BJ (cell line): ENCODE results near the gene GON7. TPM values are rescaled to one million over a fixed set of nuclear protein-coding genes. Genes with fewer than 3 reads are reported as not detected.
"Not testable (repeated sequence)": the region's sequence is repeated elsewhere in the genome, so short reads cannot be mapped to it uniquely, and the experiment has no call there.

Source experiments
- CTCF ChIA-PET: fragments of 350-600 bp; formaldehyde crosslinking; extraction: SDS; loops from one replicate; lab custom pipeline; 2021; ENCODE audit warnings: antibody characterized with exemption, inconsistent platforms; lab: Yijun Ruan, JAX
- POLR2A ChIA-PET: fragments of 300-600 bp; sonication (Branson Sonifier 250); formaldehyde crosslinking; extraction: SDS; loops from one replicate; lab custom pipeline; 2021; ENCODE audit warnings: antibody characterized with exemption; lab: Charles Lee
- DNase-seq: peaks from one replicate; pipeline ENCODE4 v3.0.0-alpha.2; 2011; ENCODE audit warnings: low read depth
- H3K27me3 ChIP-seq: 2 replicates; pipeline ENCODE4 v1.6.0; 2011; ENCODE audit warnings: low read length; ENCODE audit not compliant: control insufficient read depth, insufficient read depth
- H3K36me3 ChIP-seq: 2 replicates; pipeline ENCODE4 v1.5.1; 2011; ENCODE audit warnings: low read length; ENCODE audit not compliant: control insufficient read depth, insufficient read depth
- H3K4me3 ChIP-seq: 2 replicates; pipeline ENCODE4 v1.5.1; 2011; ENCODE audit warnings: low read depth, mild to moderate bottlenecking, control low read depth, low read length
- CTCF ChIP-seq: IDR thresholded peaks from 2 replicates; pipeline ENCODE4 v1.5.1; 2011; ENCODE audit warnings: low read depth, mild to moderate bottlenecking, control low read depth, inconsistent platforms, low read length, moderate library complexity; ENCODE audit not compliant: insufficient read depth
- polyA plus RNA-seq: library from polyadenylated mRNA; depleted of rRNA; stranded (reverse); fragments of >200 nt; gene quantifications from 2 replicates; pipeline ENCODE4 v1.2.3, GENCODE V29; 2011

Gene GON7
- polyA plus RNA-seq, 1 experiment, result 4.5 TPM

- no peak overlapping the region for H3K4me3 ChIP-seq
- no peak for DNase-seq
- H3K27me3 ChIP-seq, result no peaks in the 10 kb centered on the region
- ChIA-PET POLR2A (no interaction called here), CTCF (interaction anchor here (0.9 to 2.1 kb wide), 6 partner anchors 11 to 214 kb away, joined by 3 to 8 read pairs (median 4); no protein-coding TSS in a partner anchor)
- TF ChIP-seq CTCF, result peak; percentile 56
- H3K36me3 ChIP-seq, result no peaks in the 10 kb centered on the region
Observed at GRCh38 chr14:93160353-93160801, 46.5 kb downstream of the GON7 start.

- DNase-seq, H3K4me3 ChIP-seq, H3K36me3 ChIP-seq, H3K27me3 ChIP-seq, POLR2A ChIA-PET: not testable (repeated sequence)
- CTCF ChIA-PET, result interaction anchor here (0.9 to 2.1 kb wide), 5 partner anchors 18 to 213 kb away, joined by 3 to 8 read pairs (median 4); no protein-coding TSS in a partner anchor
Observed at GRCh38 chr14:93159625-93160352, 47.1 kb downstream of the GON7 start.

- POLR2A ChIA-PET, DNase-seq, CTCF ChIA-PET, H3K36me3 ChIP-seq, H3K4me3 ChIP-seq, H3K27me3 ChIP-seq: not testable (repeated sequence)
Observed at GRCh38 chr14:93158349-93158748, 48.5 kb downstream of the GON7 start.

- POLR2A ChIA-PET, result no interaction called here
Observed at GRCh38 chr14:93156693-93157369, 50.0 kb downstream of the GON7 start.

DNA sequence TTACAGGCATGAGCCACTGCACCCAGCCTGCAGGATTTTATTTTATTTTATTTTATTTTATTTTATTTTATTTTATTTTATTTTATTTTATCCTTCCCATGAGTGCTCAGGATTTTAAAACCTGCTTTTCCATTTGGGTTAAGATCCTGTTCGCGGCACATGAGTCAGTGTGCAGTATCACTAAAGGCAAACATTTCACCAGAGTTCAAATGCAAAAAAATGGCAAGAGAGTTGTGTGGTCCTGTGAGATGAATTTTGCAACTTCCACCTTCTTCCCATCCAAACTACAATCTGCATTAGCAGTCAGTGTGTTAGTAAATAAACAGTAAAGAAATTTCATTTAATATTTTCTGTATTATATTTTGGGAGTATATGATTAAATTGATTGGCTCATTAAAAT lies 51.2 kb downstream of the GON7 start:
- H3K4me3 ChIP-seq, result no peak overlapping the region
- no peak for DNase-seq
- H3K36me3 ChIP-seq, result no peaks in the 10 kb centered on the region
- ChIA-PET CTCF (interaction anchor here (1.2 kb wide), 1 partner anchor 168 kb away, joined by 3 read pairs; no protein-coding TSS in a partner anchor), POLR2A (no interaction called here)
- no peak for TF ChIP-seq CTCF
- no peaks in the 10 kb centered on the region; the same call in 1 of the 2 replicates for H3K27me3 ChIP-seq

More at GRCh38 chr14:93156693-93157369, 50.0 kb downstream of the GON7 start:
- TF ChIP-seq CTCF, result no peak
- Histone ChIP-seq H3K4me3 (no peak overlapping the region), H3K27me3 (no peaks in the 10 kb centered on the region), H3K36me3 (no peaks in the 10 kb centered on the region)
- CTCF ChIA-PET, result interaction anchor here (1.1 to 1.6 kb wide), 2 partner anchors 18 to 22 kb away, joined by 3 to 6 read pairs; no protein-coding TSS in a partner anchor
- no peak for DNase-seq

DNA sequence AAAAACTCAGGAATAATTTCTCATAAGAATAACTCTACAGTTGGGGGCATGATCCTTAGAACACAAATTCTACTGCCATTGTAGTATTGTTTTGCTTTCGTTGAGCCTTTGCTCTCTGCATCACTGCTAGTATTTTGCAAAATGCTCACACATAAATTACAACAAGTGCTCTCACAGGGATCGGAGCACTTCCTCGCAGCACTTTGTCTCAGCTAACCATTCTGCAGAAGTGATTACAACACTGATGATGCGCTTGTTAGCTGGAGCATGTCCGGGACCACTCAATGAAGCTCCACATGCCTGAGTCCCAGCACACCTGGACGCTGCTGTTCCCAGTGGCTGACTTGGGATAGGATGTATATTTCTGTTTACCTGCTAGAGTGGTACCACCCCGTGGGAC lies 53.7 kb downstream of the GON7 start:
- Histone ChIP-seq H3K36me3 (no peaks in the 10 kb centered on the region), H3K27me3 (no peaks in the 10 kb centered on the region; the same call in 1 of the 2 replicates), H3K4me3 (no peak overlapping the region)
- no peak for DNase-seq
- TF ChIP-seq CTCF, result no peak
- CTCF ChIA-PET, result interaction anchor here (1.0 kb wide), 1 partner anchor 14 kb away, joined by 3 read pairs; no protein-coding TSS in a partner anchor
- POLR2A ChIA-PET, result no interaction called here
